Heart left ventricle (tissue), 16 donors: ENCODE measurements around the gene IL31RA. TPM values are rescaled to one million over a fixed set of nuclear protein-coding genes. Genes with fewer than 3 reads are reported as not detected.

Source experiments
- ATAC-seq, 4 donors: fragments of 200-7000 bp; cut with Tn5 transposase; one replicate each; pipeline ENCODE4 v1.9.1; 2020 to 2022; ENCODE audit warnings: moderate library complexity in 4 of 4, mild to moderate bottlenecking in 3 of 4, moderate number of reproducible peaks in 1 of 4
- DNase-seq, 5 donors: peaks; one replicate each; pipeline ENCODE4 v3.0.0-alpha.2; 2020
- H3K27ac ChIP-seq, 12 donors: fragments of 200-600 bp; sonication (generic) in 4 of 12; one replicate each; pipeline versions ENCODE4 v1.5.0 to v1.8.0; 2016 to 2022; ENCODE audit warnings: mild to moderate bottlenecking in 2 of 12
- H3K27me3 ChIP-seq, 9 donors: fragments of 200-600 bp; sonication (generic) in 2 of 9; one replicate each; pipeline versions ENCODE4 v1.5.1 to v1.8.0; 2016 to 2022; ENCODE audit warnings: mild to moderate bottlenecking in 3 of 9
- H3K36me3 ChIP-seq, 9 donors: fragments of 200-600 bp; sonication (generic) in 2 of 9; one replicate each; pipeline versions ENCODE4 v1.5.0 to v1.8.0; 2018 to 2022; ENCODE audit warnings: mild to moderate bottlenecking in 2 of 9
- H3K4me1 ChIP-seq, 12 donors: fragments of 200-600 bp; sonication (generic) in 4 of 12; one replicate each; pipeline versions ENCODE4 v1.5.0 to v1.8.0; 2016 to 2022; ENCODE audit warnings: mild to moderate bottlenecking in 3 of 12
- H3K4me3 ChIP-seq, 12 donors: fragments of 200-600 bp; sonication (generic) in 4 of 12; one replicate each; pipeline versions ENCODE4 v1.5.0 to v1.8.0; 2017 to 2022; ENCODE audit warnings: mild to moderate bottlenecking in 9 of 12, moderate library complexity in 4 of 12
- H3K9me3 ChIP-seq, 12 donors: fragments of 200-600 bp; sonication (generic) in 4 of 12; one replicate each; pipeline versions ENCODE4 v1.5.0 to v1.8.0; 2016 to 2022; ENCODE audit warnings: mild to moderate bottlenecking in 1 of 12
- POLR2A ChIP-seq, 2 donors: fragments of 450-650 bp; IDR thresholded peaks; one replicate each; pipeline ENCODE4 v1.6.1; 2017; ENCODE audit warnings: antibody characterized with exemption in 2 of 2, mild to moderate bottlenecking in 2 of 2, moderate library complexity in 2 of 2
- WGBS, 4 donors: extraction: QIAGEN DNeasy Blood & Tissue Kit in 2 of 4; methylation state at CpG; one replicate each; pipeline versions ENCODE4 v1.1.5 to v1.1.7; 2013 to 2018; 5-methylcytosine and 5-hydroxymethylcytosine counted together
- intact Hi-C, 10 donors: fragments of 100-400 bp; cut with DNase I; formaldehyde crosslinking; loops; one replicate each; pipeline versions ENCODE4 v1.11.1 to v1.14.2; 2022
- polyA plus RNA-seq, 2 donors: library from polyadenylated mRNA; stranded (reverse); fragments of 200-250 nt; gene quantifications; one replicate each; pipeline ENCODE4 v1.2.3, GENCODE V29; 2013
- total RNA-seq, 9 donors: library from RNA; depleted of rRNA in 2 of 9; stranded (reverse); fragments of >200 nt in 2 of 9; fragmentation: NEBNext Ultra II Directional in 3 of 9; extraction: Animal tissue kit (Norgen Biotek cat#: 25700) in 3 of 9; gene quantifications; one replicate each; pipeline versions ENCODE4 v1.1.0 to v1.2.4, GENCODE V29; 2016 to 2023
- TF ChIP-seq, protein P1 (sequence below), 12 donors: fragments of 200-600 bp; sonication (generic) in 4 of 12; IDR thresholded peaks; one replicate each; pipeline versions ENCODE4 v1.5.0 to v1.8.0; 2018 to 2022; ENCODE audit warnings: antibody characterized with exemption in 12 of 12, mild to moderate bottlenecking in 5 of 12
- donor health status: ischemic (EF 13 %, LVEDD 7.1; RV severe dilation, severe dysfunction).
- donor health status: healthy with polysubstance abuse.
- donor health status: DM: no; HTN: yes; CAD: no.
- donor health status: DM: no; HTN: no; CAD: no.
- donor health status: ischemic (EF 25% LVEDD 6.9; RV normal size, moderate dysfunction).
- donor health status: ischemic (EF 25% LVEDD 5.7; RV mildly dilated, moderate dysfunction).
- donor health status: healthy.
- donor health status: DM: yes; HTN: yes; CAD: no.
- donor health status: ischemic (EF 35%, LVEDD 5.7; RV mildly dilated, moderate dysfunction).
- donor health status: nonischemic (EF 11% LVEDD 7.7; RV severe dilation, severe dysfunction).
- donor health status: DM: yes; HTN: yes; CAD: no.
- donor health status: PGD.
- donor health status: ischemic (EF 29% LVEDD 5.4; RV normal size, mild dysfunction).
- donor health status: nonischemic (EF 23%, LVEDD 6.1; RV moderate dilation, normal function).

Gene IL31RA
- total and polyA plus RNA-seq, 11 donors = 0.12 to 2.2 (median 0.47) TPM; not detected in 5

DNA sequence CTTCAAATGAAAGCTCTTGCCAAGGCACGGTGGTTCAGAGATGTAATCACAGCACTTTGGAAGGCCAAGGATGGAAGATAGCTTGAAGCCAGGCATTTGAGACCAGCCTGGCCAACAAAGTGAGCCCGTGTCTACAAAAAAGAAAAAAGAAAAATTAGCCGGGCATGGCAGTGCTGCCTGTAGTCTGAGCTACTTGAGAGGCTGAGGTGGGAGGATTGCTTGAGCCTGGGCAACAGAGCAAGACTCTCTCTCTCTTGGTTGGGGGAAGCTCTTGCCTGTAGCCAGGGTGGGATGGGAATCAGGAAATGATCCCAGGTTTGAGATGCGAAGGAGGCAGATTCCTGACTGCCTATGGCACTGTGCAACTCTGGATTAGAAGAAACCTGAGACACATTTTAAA is 81.5 kb downstream of the IL31RA start:
- Histone ChIP-seq H3K9me3 (no peaks in the 10 kb centered on the region), H3K27me3 (no peaks in the 10 kb centered on the region), H3K36me3 (peaks cover 0 to 27% (median 13%) of the 10 kb centered on the region in 9 donors), H3K4me1 (peaks cover 0 to 7% (median 0%) of the 10 kb centered on the region in 12 donors), H3K27ac (no peak overlapping the region), H3K4me3 (no peak overlapping the region)
- 85 to 91% (median 91%) methylated on average over 4 of the region's 4 CpGs for WGBS, 4 donors
- ATAC-seq (no peak), DNase-seq (no peak)
- TF ChIP-seq, protein P1, sequence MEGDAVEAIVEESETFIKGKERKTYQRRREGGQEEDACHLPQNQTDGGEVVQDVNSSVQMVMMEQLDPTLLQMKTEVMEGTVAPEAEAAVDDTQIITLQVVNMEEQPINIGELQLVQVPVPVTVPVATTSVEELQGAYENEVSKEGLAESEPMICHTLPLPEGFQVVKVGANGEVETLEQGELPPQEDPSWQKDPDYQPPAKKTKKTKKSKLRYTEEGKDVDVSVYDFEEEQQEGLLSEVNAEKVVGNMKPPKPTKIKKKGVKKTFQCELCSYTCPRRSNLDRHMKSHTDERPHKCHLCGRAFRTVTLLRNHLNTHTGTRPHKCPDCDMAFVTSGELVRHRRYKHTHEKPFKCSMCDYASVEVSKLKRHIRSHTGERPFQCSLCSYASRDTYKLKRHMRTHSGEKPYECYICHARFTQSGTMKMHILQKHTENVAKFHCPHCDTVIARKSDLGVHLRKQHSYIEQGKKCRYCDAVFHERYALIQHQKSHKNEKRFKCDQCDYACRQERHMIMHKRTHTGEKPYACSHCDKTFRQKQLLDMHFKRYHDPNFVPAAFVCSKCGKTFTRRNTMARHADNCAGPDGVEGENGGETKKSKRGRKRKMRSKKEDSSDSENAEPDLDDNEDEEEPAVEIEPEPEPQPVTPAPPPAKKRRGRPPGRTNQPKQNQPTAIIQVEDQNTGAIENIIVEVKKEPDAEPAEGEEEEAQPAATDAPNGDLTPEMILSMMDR (IDR thresholded peaks at IDR 0.05) = no peak
- no peak for TF ChIP-seq POLR2A (IDR thresholded peaks at IDR 0.05)
- intact Hi-C loops = loop anchor here in 4 of 10 donors (10.0 kb wide), 2 partner anchors 332 to 922 kb away; no protein-coding TSS in a partner anchor

DNA sequence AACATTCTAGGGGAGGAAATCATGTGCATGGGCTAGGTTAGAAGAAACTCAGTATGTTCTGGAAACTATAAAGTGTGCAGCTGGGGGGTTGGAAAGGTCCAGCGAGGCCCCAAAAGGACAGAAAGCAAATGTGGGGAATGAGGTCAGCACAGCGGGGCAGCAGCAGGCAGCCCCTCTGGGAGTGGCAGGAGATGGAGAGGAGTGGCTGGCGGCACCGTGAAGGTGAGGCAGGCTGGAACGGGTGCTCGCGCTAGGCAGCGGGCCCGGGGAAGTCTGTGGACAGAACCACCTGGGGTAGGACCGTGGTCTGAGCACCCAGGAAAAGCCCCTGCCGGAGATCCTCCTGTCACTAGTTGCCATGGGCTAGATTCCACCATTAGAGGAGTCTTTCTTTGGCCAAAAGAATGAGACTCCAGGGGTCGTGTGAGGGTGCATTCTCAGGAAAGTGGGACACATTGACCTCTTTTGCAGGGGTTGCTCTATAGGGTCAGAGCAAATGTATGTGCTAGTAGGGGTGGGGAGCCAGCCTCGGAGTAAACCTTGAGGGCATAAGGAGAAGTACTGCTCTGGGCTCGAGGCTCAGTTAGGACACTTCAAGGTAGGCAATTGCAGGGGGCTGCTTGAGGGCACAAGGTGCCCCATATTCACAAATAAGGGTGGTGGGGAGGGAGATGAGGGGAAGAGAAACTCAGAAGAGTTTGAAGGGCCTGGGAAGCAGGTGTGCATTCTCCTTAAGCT is 82.4 kb downstream of the IL31RA start:
- ATAC-seq (peak in 1 of 4 donors; percentile 20), DNase-seq (no peak)
- Histone ChIP-seq H3K4me1 (peaks cover 0 to 7% (median 0%) of the 10 kb centered on the region in 12 donors), H3K36me3 (peaks cover 0 to 36% (median 22%) of the 10 kb centered on the region in 9 donors), H3K4me3 (no peak overlapping the region), H3K27ac (no peak overlapping the region), H3K9me3 (no peaks in the 10 kb centered on the region), H3K27me3 (no peaks in the 10 kb centered on the region)
- WGBS, 4 donors = 85 to 94% (median 89%) methylated on average over 14 of the region's 14 CpGs
- intact Hi-C loops = loop anchor here in 5 of 10 donors (2.0 to 10.0 kb wide), 3 partner anchors 267 to 921 kb away; no protein-coding TSS in a partner anchor
- no peak for TF ChIP-seq POLR2A (IDR thresholded peaks at IDR 0.05)
- TF ChIP-seq, protein P1 (IDR thresholded peaks at IDR 0.05) = no peak

DNA sequence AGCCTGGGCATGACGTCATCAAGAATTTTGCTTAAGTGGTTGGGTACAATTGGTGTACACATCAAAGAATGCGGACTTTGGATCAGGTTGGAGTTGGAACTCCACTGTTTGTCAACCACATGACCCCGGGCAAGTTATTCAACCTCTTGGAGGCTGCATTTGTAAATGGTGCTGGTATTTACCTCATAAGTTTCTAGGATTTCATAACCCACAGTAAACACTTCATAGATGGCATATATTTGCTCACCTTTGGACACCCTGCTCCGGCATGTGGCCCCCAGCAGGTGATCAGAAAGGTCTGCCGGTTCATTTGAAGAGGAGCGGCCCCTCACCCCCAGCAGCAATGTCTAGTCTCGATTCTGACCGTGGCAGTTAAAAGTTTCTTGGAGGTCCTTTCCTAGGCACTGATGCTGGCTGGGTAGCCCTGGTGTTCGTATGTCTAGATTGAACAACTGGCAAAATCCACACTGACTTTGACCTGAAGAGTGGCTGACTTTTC is 83.0 kb downstream of the IL31RA start:
- DNase-seq (no peak), ATAC-seq (no peak)
- no peaks in the 10 kb centered on the region for H3K9me3 ChIP-seq
- no peak overlapping the region for H3K27ac ChIP-seq
- H3K36me3 ChIP-seq = peaks cover 0 to 42% (median 28%) of the 10 kb centered on the region in 9 donors
- H3K4me3 ChIP-seq = no peak overlapping the region
- peaks cover 0 to 7% (median 0%) of the 10 kb centered on the region in 12 donors for H3K4me1 ChIP-seq
- TF ChIP-seq POLR2A (IDR thresholded peaks at IDR 0.05) = no peak
- TF ChIP-seq, protein P1 (IDR thresholded peaks at IDR 0.05) = no peak
- intact Hi-C loops = loop anchor here in 5 of 10 donors (2.0 to 10.0 kb wide), 3 partner anchors 267 to 921 kb away; no protein-coding TSS in a partner anchor
- 89 to 95% (median 90%) methylated on average over 6 to 9 of the region's 9 CpGs for WGBS, 4 donors
- no peaks in the 10 kb centered on the region for H3K27me3 ChIP-seq

DNA sequence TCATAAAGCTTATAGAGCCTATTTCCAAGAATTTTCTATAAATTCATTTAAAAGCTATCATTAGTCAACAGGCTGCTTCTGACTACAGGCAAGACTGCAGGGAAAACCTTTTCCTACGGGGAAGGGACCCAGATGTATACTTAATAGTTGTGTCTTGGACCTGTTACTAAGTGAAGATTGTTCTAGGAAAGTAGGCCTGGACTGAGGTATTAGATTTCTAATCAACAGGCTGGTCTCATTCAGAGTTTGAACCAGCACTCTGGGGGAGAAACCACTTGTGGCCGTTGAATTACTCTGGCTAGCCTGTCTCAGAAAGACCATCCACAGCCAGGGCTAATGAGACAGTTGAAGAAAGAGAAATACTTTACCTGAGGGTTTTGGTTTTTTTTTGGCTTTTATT is 83.6 kb downstream of the IL31RA start:
- TF ChIP-seq, protein P1 (IDR thresholded peaks at IDR 0.05) = no peak
- no peak for TF ChIP-seq POLR2A (IDR thresholded peaks at IDR 0.05)
- peaks cover 0 to 48% (median 33%) of the 10 kb centered on the region in 9 donors for H3K36me3 ChIP-seq
- no peak overlapping the region for H3K27ac ChIP-seq
- H3K27me3 ChIP-seq = no peaks in the 10 kb centered on the region
- H3K4me1 ChIP-seq = peaks cover 0 to 7% (median 0%) of the 10 kb centered on the region in 12 donors
- intact Hi-C loops = loop anchor here in 7 of 10 donors (2.0 to 10.0 kb wide), 6 partner anchors 43 to 920 kb away; no protein-coding TSS in a partner anchor
- DNase-seq (no peak), ATAC-seq (no peak)
- 68 to 86% (median 79%) methylated on average over 2 of the region's 2 CpGs for WGBS, 4 donors
- H3K4me3 ChIP-seq = no peak overlapping the region
- no peaks in the 10 kb centered on the region for H3K9me3 ChIP-seq
